MM.1S (cell line): ENCODE results near the gene RNF43.

Experiments
- DNase-seq: peaks from one replicate; pipeline ENCODE4 v3.0.0-alpha.2; 2015
- H2AFZ ChIP-seq: fragments of 300-600 bp; sonication (generic); 2 replicates; pipeline ENCODE4 v1.6.0; 2016; ENCODE audit warnings: antibody characterized with exemption, low read length
- H3F3A ChIP-seq: fragments of 300-600 bp; sonication (generic); 2 replicates; pipeline ENCODE4 v1.6.1; 2016; ENCODE audit warnings: mild to moderate bottlenecking, antibody characterized with exemption, low read length, moderate library complexity, mixed read lengths; ENCODE audit not compliant: insufficient read depth
- H3K27ac ChIP-seq: fragments of 300-600 bp; sonication (generic); 2 replicates; pipeline ENCODE4 v1.5.1; 2016; ENCODE audit warnings: mild to moderate bottlenecking, low read length
- H3K27me3 ChIP-seq: fragments of 300-600 bp; sonication (generic); replicated peaks from 2 replicates; pipeline ENCODE4 v1.6.0; 2016; ENCODE audit warnings: low read length; ENCODE audit not compliant: insufficient read depth
- H3K36me3 ChIP-seq: fragments of 300-600 bp; sonication (generic); replicated peaks from 2 replicates; pipeline ENCODE4 v1.6.1; 2016; ENCODE audit warnings: mild to moderate bottlenecking, low read length, mixed read lengths; ENCODE audit not compliant: insufficient read depth
- H3K4me1 ChIP-seq: fragments of 300-600 bp; sonication (generic); 2 replicates; pipeline ENCODE4 v1.6.1; 2016; ENCODE audit warnings: low read length, mixed read lengths
- H3K4me2 ChIP-seq: fragments of 300-600 bp; sonication (generic); 2 replicates; pipeline ENCODE4 v1.6.0; 2016; ENCODE audit warnings: low read depth, low read length
- H3K4me3 ChIP-seq: fragments of 300-600 bp; sonication (generic); 2 replicates; pipeline ENCODE4 v1.5.1; 2016; ENCODE audit warnings: low read length, mixed read lengths
- H3K79me2 ChIP-seq: fragments of 300-600 bp; sonication (generic); 2 replicates; pipeline ENCODE4 v1.6.1; 2016; ENCODE audit warnings: mixed run types, low read length, mixed read lengths
- H3K9ac ChIP-seq: fragments of 300-600 bp; sonication (generic); 2 replicates; pipeline ENCODE4 v1.6.1; 2016; ENCODE audit warnings: low read length, mixed read lengths
- H3K9me2 ChIP-seq: fragments of 300-600 bp; sonication (generic); replicated peaks from 2 replicates; pipeline ENCODE4 v1.6.1; 2016; ENCODE audit warnings: mild to moderate bottlenecking, low read length, mixed read lengths; ENCODE audit not compliant: insufficient read depth
- H3K9me3 ChIP-seq: fragments of 300-600 bp; sonication (generic); replicated peaks from 2 replicates; pipeline ENCODE4 v1.6.1; 2016; ENCODE audit warnings: mild to moderate bottlenecking, low read length, mixed read lengths; ENCODE audit not compliant: insufficient read depth
- H4K20me1 ChIP-seq: fragments of 300-600 bp; sonication (generic); 2 replicates; pipeline ENCODE4 v1.6.1; 2016; ENCODE audit warnings: mild to moderate bottlenecking, low read length, moderate library complexity, mixed read lengths; ENCODE audit not compliant: insufficient read depth
- CTCF ChIP-seq: fragments of 300-600 bp; sonication (generic); IDR thresholded peaks from 2 replicates; pipeline ENCODE4 v1.5.1; 2016; ENCODE audit warnings: antibody characterized with exemption, low read length, mixed read lengths
- EZH2 ChIP-seq: fragments of 300-600 bp; sonication (generic); optimal IDR thresholded peaks from 2 replicates; pipeline ENCODE3; 2017; ENCODE audit warnings: low read depth, mild to moderate bottlenecking, antibody characterized with exemption, low read length, mixed read lengths
- EZH2phosphoT487 ChIP-seq: fragments of 300-600 bp; sonication (generic); IDR thresholded peaks from 2 replicates; pipeline ENCODE4 v1.6.1; 2018; ENCODE audit warnings: antibody characterized with exemption, low read length

Gene RNF43

GRCh38 chr17:58394534-58395223, 22.7 kb downstream of the RNF43 start:
- Histone ChIP-seq H3K36me3 (no peaks in the 10 kb centered on the region), H3K9me3 (no peaks in the 10 kb centered on the region), H2AFZ (no peak overlapping the region), H3K9me2 (no peaks in the 10 kb centered on the region), H3K4me1 (no peaks in the 10 kb centered on the region), H3F3A (no peaks in the 10 kb centered on the region), H3K27me3 (no peaks in the 10 kb centered on the region), H3K4me2 (no peak overlapping the region), H3K4me3 (no peak overlapping the region), H3K79me2 (no peaks in the 10 kb centered on the region), H4K20me1 (no peaks in the 10 kb centered on the region), H3K9ac (no peak overlapping the region), H3K27ac (no peak overlapping the region)
- no peak for DNase-seq
- TF ChIP-seq EZH2phosphoT487 (no peak), CTCF (no peak), EZH2 (no peak)

- Histone ChIP-seq H3K27ac (no peak overlapping the region), H3K4me2 (no peak overlapping the region)
These were observed 25.9 kb downstream of the RNF43 start for GRCh38 chr17:58391302-58391984.

GRCh38 chr17:58390884-58391283, 26.4 kb downstream of the RNF43 start:
- no peak for TF ChIP-seq CTCF
- no peak for TF ChIP-seq EZH2
- TF ChIP-seq EZH2phosphoT487, result no peak
- Histone ChIP-seq H3K36me3 (no peaks in the 10 kb centered on the region), H3K79me2 (no peaks in the 10 kb centered on the region), H4K20me1 (no peaks in the 10 kb centered on the region), H3K4me3 (no peak overlapping the region), H3K27me3 (no peaks in the 10 kb centered on the region), H3K27ac (no peak overlapping the region), H3K4me2 (no peak overlapping the region), H2AFZ (no peak overlapping the region), H3K9me3 (no peaks in the 10 kb centered on the region), H3K9ac (no peak overlapping the region), H3F3A (no peaks in the 10 kb centered on the region), H3K4me1 (peaks cover 10% of the 10 kb centered on the region; the same call in 1 of the 2 replicates), H3K9me2 (no peaks in the 10 kb centered on the region)
- DNase-seq, result no peak

More at GRCh38 chr17:58391302-58391984, 25.9 kb downstream of the RNF43 start:
- Histone ChIP-seq H3K4me3 (no peak overlapping the region), H2AFZ (no peak overlapping the region), H3K9me2 (no peaks in the 10 kb centered on the region), H3K9me3 (no peaks in the 10 kb centered on the region), H3K27me3 (no peaks in the 10 kb centered on the region), H3K4me1 (peaks cover 10% of the 10 kb centered on the region; the same call in 1 of the 2 replicates), H3K9ac (no peak overlapping the region), H3K79me2 (no peaks in the 10 kb centered on the region), H3K36me3 (no peaks in the 10 kb centered on the region), H3F3A (no peaks in the 10 kb centered on the region), H4K20me1 (no peaks in the 10 kb centered on the region)
- DNase-seq, result no peak
- TF ChIP-seq CTCF (no peak), EZH2phosphoT487 (no peak), EZH2 (no peak)
